A549 (cell line): ENCODE data around the gene KCNIP3. TPM values are rescaled to one million over a fixed set of nuclear protein-coding genes. Genes with fewer than 3 reads are reported as not detected.
A peak's percentile ranks its signal among the peaks of the same experiment; 100 is the strongest.

Experiments
- ATAC-seq, 2 experiments: fragments of 200-7000 bp in 1 of 2; fragments of >200 bp in 1 of 2; cut with Nextera tagmentation in 1 of 2; cut with Tn5 transposase in 1 of 2; 3 replicates each; pipeline versions ENCODE4 v1.8.0 to v1.9.1; 2018 to 2020; ENCODE audit warnings: mild to moderate bottlenecking in 1 of 2, moderate library complexity in 1 of 2
- CTCF ChIA-PET: fragments of 300-600 bp; sonication (Branson Sonifier 250); formaldehyde crosslinking; extraction: SDS; loops from one replicate; lab custom pipeline; 2021; ENCODE audit warnings: antibody characterized with exemption, inconsistent platforms; lab: Yijun Ruan, JAX
- POLR2A ChIA-PET: fragments of 350-600 bp; formaldehyde crosslinking; extraction: SDS; loops from one replicate; lab custom pipeline; 2021; ENCODE audit warnings: antibody characterized with exemption, inconsistent platforms; lab: Yijun Ruan, JAX
- DNase-seq, 2 experiments: peaks; one replicate each; pipeline versions ENCODE4 v3.0.0 to v3.0.0-alpha.2; 2011 to 2016; ENCODE audit warnings: low read depth in 1 of 2, low spot score in 1 of 2
- FAIRE-seq: peaks from 2 replicates; lab custom pipeline; 2011; peaks lifted over from hg19 to GRCh38; lab: Jason Lieb, UNC
- H3K27ac ChIP-seq, 2 experiments: fragments of >200 bp; sonication (Bioruptor Twin); formaldehyde crosslinking; 3 replicates each; pipeline ENCODE4 v1.5.1; 2016 to 2017
- H3K4me1 ChIP-seq: fragments of >200 bp; sonication (Bioruptor Twin); formaldehyde crosslinking; 3 replicates; pipeline ENCODE4 v1.6.1; 2016
- H3K4me2 ChIP-seq: fragments of >200 bp; sonication (Bioruptor Twin); formaldehyde crosslinking; 3 replicates; pipeline ENCODE4 v1.6.1; 2016
- H3K4me3 ChIP-seq: fragments of >200 bp; sonication (Bioruptor Twin); formaldehyde crosslinking; 3 replicates; pipeline ENCODE4 v1.5.1; 2016
- H3K9me3 ChIP-seq: fragments of >200 bp; sonication (Bioruptor Twin); formaldehyde crosslinking; 3 replicates; pipeline ENCODE4 v1.6.1; 2016
- ATOH8 ChIP-seq: fragments of 250-450 bp; sonication (Bioruptor Pico); IDR thresholded peaks from 2 replicates; pipeline ENCODE4 v1.5.0; 2020; ENCODE audit warnings: low read depth, mild to moderate bottlenecking, moderate library complexity
- BHLHE40 ChIP-seq: IDR thresholded peaks from 2 replicates; pipeline ENCODE4 v1.6.1; 2012; ENCODE audit warnings: low read depth, low read length, inconsistent platforms
- CBX2 ChIP-seq: fragments of 200-600 bp; sonication (generic); IDR thresholded peaks from 2 replicates; pipeline ENCODE4 v1.6.1; 2016; ENCODE audit warnings: low read depth, mild to moderate bottlenecking, borderline replicate concordance
- CBX8 ChIP-seq: fragments of 200-600 bp; sonication (generic); IDR thresholded peaks from 2 replicates; pipeline ENCODE4 v1.6.1; 2016
- CEBPB ChIP-seq, 2 experiments: fragments of >200 bp in 1 of 2; sonication (Bioruptor Twin) in 1 of 2; formaldehyde crosslinking in 1 of 2; IDR thresholded peaks; 2 replicates each; pipeline ENCODE4 v1.6.1; 2012 to 2016
- CTCF ChIP-seq: fragments of >200 bp; sonication (Bioruptor Twin); formaldehyde crosslinking; IDR thresholded peaks from 3 replicates; pipeline ENCODE4 v1.5.1; 2016
- EHF ChIP-seq: fragments of 250-450 bp; sonication (Bioruptor Pico); IDR thresholded peaks from 2 replicates; pipeline ENCODE4 v1.5.0; 2020; ENCODE audit warnings: mild to moderate bottlenecking
- EHMT2 ChIP-seq: fragments of 200-600 bp; sonication (generic); IDR thresholded peaks from 2 replicates; pipeline ENCODE4 v1.6.1; 2016; ENCODE audit warnings: antibody characterized with exemption, low read depth, mild to moderate bottlenecking, moderate library complexity
- ELK1 ChIP-seq: fragments of 150-350 bp; IDR thresholded peaks from 2 replicates; pipeline ENCODE4 v1.6.1; 2014; ENCODE audit warnings: low read depth, mild to moderate bottlenecking, low read length
- FOXS1 ChIP-seq: fragments of 250-450 bp; sonication (Bioruptor Pico); IDR thresholded peaks from 2 replicates; pipeline ENCODE4 v1.5.0; 2020; ENCODE audit warnings: mild to moderate bottlenecking, moderate library complexity
- HDAC2 ChIP-seq: fragments of 200-600 bp; sonication (generic); IDR thresholded peaks from 2 replicates; pipeline ENCODE4 v1.6.1; 2016
- HEYL ChIP-seq: fragments of 250-450 bp; sonication (Bioruptor Pico); IDR thresholded peaks from 2 replicates; pipeline ENCODE4 v1.8.0; 2021; ENCODE audit warnings: mild to moderate bottlenecking, moderate library complexity
- HOXA7 ChIP-seq: fragments of 250-450 bp; sonication (Bioruptor Pico); IDR thresholded peaks from 2 replicates; pipeline ENCODE4 v1.5.0; 2020; ENCODE audit warnings: mild to moderate bottlenecking, moderate library complexity
- HOXB13 ChIP-seq: fragments of 250-450 bp; sonication (Bioruptor Pico); IDR thresholded peaks from 2 replicates; pipeline ENCODE4 v1.5.0; 2020; ENCODE audit warnings: low read depth, mild to moderate bottlenecking, moderate library complexity
- HOXB5 ChIP-seq: fragments of 250-450 bp; sonication (Bioruptor Pico); IDR thresholded peaks from 2 replicates; pipeline ENCODE4 v1.5.0; 2020; ENCODE audit warnings: mild to moderate bottlenecking, moderate library complexity
- JUNB ChIP-seq: fragments of >200 bp; sonication (Bioruptor Twin); formaldehyde crosslinking; IDR thresholded peaks from 2 replicates; pipeline ENCODE4 v1.6.1; 2016
- KDM1A ChIP-seq: fragments of 200-600 bp; sonication (generic); IDR thresholded peaks from 2 replicates; pipeline ENCODE4 v1.6.1; 2016; ENCODE audit warnings: low read depth, mild to moderate bottlenecking
- MAFK ChIP-seq: fragments of 450-650 bp; IDR thresholded peaks from 2 replicates; pipeline ENCODE4 v1.6.1; 2014; ENCODE audit not compliant: partially characterized antibody
- MAZ ChIP-seq: fragments of 150-350 bp; IDR thresholded peaks from 2 replicates; pipeline ENCODE4 v1.6.1; 2014; ENCODE audit warnings: antibody characterized with exemption, low read depth, low read length, borderline replicate concordance
- NFE2L2 ChIP-seq: fragments of 150-350 bp; conservative IDR thresholded peaks from 2 replicates; pipeline ENCODE4 v1.6.1; 2014; ENCODE audit warnings: low read length
- NR3C1 ChIP-seq: fragments of >200 bp; sonication (Bioruptor Twin); formaldehyde crosslinking; IDR thresholded peaks from 3 replicates; pipeline ENCODE4 v1.6.1; 2017
- PHF8 ChIP-seq: fragments of 200-600 bp; sonication (generic); IDR thresholded peaks from 2 replicates; pipeline ENCODE4 v1.6.1; 2016; ENCODE audit warnings: low read depth, mild to moderate bottlenecking, antibody characterized with exemption, moderate library complexity, borderline replicate concordance
- POLR2AphosphoS2 ChIP-seq: conservative IDR thresholded peaks from 2 replicates; pipeline ENCODE4 v1.6.1; 2012; ENCODE audit warnings: low read length, improper control_type of control experiment, inconsistent platforms
- RAD21 ChIP-seq, 2 experiments: fragments of >200 bp in 1 of 2; sonication (Bioruptor Twin) in 1 of 2; formaldehyde crosslinking in 1 of 2; IDR thresholded peaks in 1 of 2; conservative IDR thresholded peaks in 1 of 2; 2 replicates in 1 of 2; 3 replicates in 1 of 2; pipeline ENCODE4 v1.6.1; 2012 to 2018; ENCODE audit warnings: inconsistent platforms in 1 of 2
- RCOR1 ChIP-seq: fragments of 150-350 bp; IDR thresholded peaks from 2 replicates; pipeline ENCODE4 v1.6.1; 2014; ENCODE audit warnings: antibody characterized with exemption, low read length, low read depth
- RFX5 ChIP-seq: fragments of 450-650 bp; IDR thresholded peaks from 2 replicates; pipeline ENCODE4 v1.7.1; 2014; ENCODE audit warnings: antibody characterized with exemption, mild to moderate bottlenecking, moderate library complexity
- TFCP2L1 ChIP-seq: fragments of 250-450 bp; sonication (Bioruptor Pico); IDR thresholded peaks from 2 replicates; pipeline ENCODE4 v1.5.0; 2021; ENCODE audit warnings: mild to moderate bottlenecking
- TP53 ChIP-seq: fragments of 250-450 bp; sonication (Bioruptor Pico); IDR thresholded peaks from 2 replicates; pipeline ENCODE4 v1.5.0; 2021; ENCODE audit warnings: mild to moderate bottlenecking, moderate library complexity
- ZFP36 ChIP-seq: fragments of 450-650 bp; IDR thresholded peaks from 2 replicates; pipeline ENCODE4 v1.6.1; 2014; ENCODE audit warnings: borderline replicate concordance; ENCODE audit not compliant: partially characterized antibody
- ZNF302 ChIP-seq: fragments of 250-450 bp; sonication (Bioruptor Pico); IDR thresholded peaks from 2 replicates; pipeline ENCODE4 v1.9.0; 2021; ENCODE audit warnings: inconsistent platforms, mild to moderate bottlenecking, moderate library complexity
- WGBS: methylation state at CpG from one replicate; pipeline ENCODE4 v1.1.6; 2017; ENCODE audit errors: missing lambda C conversion rate; 5-methylcytosine and 5-hydroxymethylcytosine counted together
- polyA plus RNA-seq, 4 experiments: library from polyadenylated mRNA; depleted of rRNA in 3 of 4; stranded (reverse); fragments of >200 nt; fragmentation: RNase III in 1 of 4; extraction: RNeasy Plus Mini Kit Qiagen cat#74134 plus additional on column Dnase treatment in 1 of 4; gene quantifications; 2 replicates in 3 of 4; 3 replicates in 1 of 4; pipeline ENCODE4 v1.2.3, GENCODE V29; 2011 to 2017

The KCNIP3 gene
- polyA plus RNA-seq, 2 of the 4 experiments (the other 2 are of a cell fraction) = 0.13 to 0.84 TPM

- Histone ChIP-seq H3K4me2 (no peak overlapping the region), H3K9me3 (no peaks in the 10 kb centered on the region), H3K4me3 (no peak overlapping the region), H3K4me1 (no peaks in the 10 kb centered on the region), H3K27ac (no peak overlapping the region)
- POLR2A ChIA-PET = no interaction called here
- no peak for FAIRE-seq
- no peak for TF ChIP-seq CBX2
- no peak for TF ChIP-seq BHLHE40
- no peak for TF ChIP-seq ATOH8 (CRISPR knock-in tag)
- no peak for TF ChIP-seq MAZ
- no peak for TF ChIP-seq ZFP36
- no peak for TF ChIP-seq ELK1
- no peak for TF ChIP-seq JUNB
- no peak for TF ChIP-seq FOXS1
- no peak for DNase-seq
- no peak for ATAC-seq
- CTCF ChIA-PET = interaction anchor here (0.8 to 2.0 kb wide), 3 partner anchors 13 to 237 kb away, joined by 3 to 4 read pairs (median 4); no protein-coding TSS in a partner anchor
- WGBS = 43% methylated on average over 16 of the region's 16 CpGs
Observed at GRCh38 chr2:95313296-95314131, 16.4 kb downstream of the KCNIP3 start.

- WGBS = 57% methylated on average over 9 of the region's 11 CpGs
Observed at GRCh38 chr2:95314598-95314963, 17.4 kb downstream of the KCNIP3 start.

GRCh38 chr2:95314964-95315611 is 17.9 kb downstream of the KCNIP3 start:
- peak; percentile 45 to 52 for DNase-seq
- TF ChIP-seq RFX5 (no peak), EHMT2 (no peak), HOXB13 (CRISPR knock-in tag) (no peak), ZNF302 (CRISPR knock-in tag) (no peak), HOXB5 (CRISPR knock-in tag) (no peak), RCOR1 (no peak), KDM1A (no peak), BHLHE40 (no peak), RAD21 (conservative IDR thresholded peaks at IDR 0.05 in 1 of 2, IDR thresholded peaks at IDR 0.05 in 1 of 2) (peak; percentile 33 to 56; a peak in 2 of 5 replicates), MAFK (no peak), CTCF (peak; percentile 29; the same call in 2 of the 3 replicates), EHF (no peak), MAZ (no peak), HDAC2 (no peak), NFE2L2 (no peak), HEYL (CRISPR knock-in tag) (no peak), TP53 (CRISPR knock-in tag) (no peak)
- 33% methylated on average over 15 of the region's 16 CpGs for WGBS
- no peaks in the 10 kb centered on the region for H3K4me1 ChIP-seq
- ChIA-PET POLR2A (no interaction called here), CTCF (no interaction called here)
- no peak for FAIRE-seq
- no peak overlapping the region for H3K4me2 ChIP-seq
- no peak overlapping the region for H3K4me3 ChIP-seq
- no peak overlapping the region for H3K27ac ChIP-seq
- no peaks in the 10 kb centered on the region for H3K9me3 ChIP-seq
- ATAC-seq = peak; percentile 30 to 86; a peak in 3 of 6 replicates

More at GRCh38 chr2:95314598-95314963, 17.4 kb downstream of the KCNIP3 start:
- Histone ChIP-seq H3K4me2 (no peak overlapping the region), H3K4me1 (no peaks in the 10 kb centered on the region), H3K27ac (no peak overlapping the region), H3K9me3 (no peaks in the 10 kb centered on the region), H3K4me3 (no peak overlapping the region)
- ATAC-seq (no peak), DNase-seq (no peak), FAIRE-seq (no peak)
- ChIA-PET CTCF (no interaction called here), POLR2A (no interaction called here)
- TF ChIP-seq NR3C1 = no peak
- no peak for TF ChIP-seq HOXA7
- TF ChIP-seq NFE2L2 = no peak
- TF ChIP-seq POLR2AphosphoS2 = no peak
- no peak for TF ChIP-seq TFCP2L1 (CRISPR knock-in tag)
- no peak for TF ChIP-seq CEBPB (IDR thresholded peaks at IDR 0.05)
- TF ChIP-seq CBX8 = no peak
- no peak for TF ChIP-seq PHF8
- no peak for TF ChIP-seq JUNB
